Gastroesophageal sphincter (tissue), 4 donors: ENCODE data around the gene NAGPA. TPM values are rescaled to one million over a fixed set of nuclear protein-coding genes. Genes with fewer than 3 reads are reported as not detected.

Source experiments
- ATAC-seq: fragments of 150-250 bp; one replicate; pipeline ENCODE4 v1.9.1; 2016; ENCODE audit warnings: mild to moderate bottlenecking, moderate library complexity
- H3K27ac ChIP-seq, 4 donors: fragments of 200-600 bp; sonication (generic) in 3 of 4; 1 replicate in 3 of 4; 2 replicates in 1 of 4; pipeline ENCODE4 v1.5.1; 2016 to 2019
- H3K27me3 ChIP-seq: fragments of 200-600 bp; sonication (generic); one replicate; pipeline ENCODE4 v1.5.1; 2019
- H3K36me3 ChIP-seq, 2 donors: fragments of 200-600 bp; sonication (generic); one replicate each; pipeline ENCODE4 v1.5.1; 2019; ENCODE audit warnings: control low read depth in 1 of 2
- H3K4me1 ChIP-seq, 3 donors: fragments of 200-600 bp; sonication (generic); 1 replicate in 2 of 3; 2 replicates in 1 of 3; pipeline ENCODE4 v1.5.1; 2016 to 2019; ENCODE audit warnings: control low read depth in 2 of 3
- H3K4me3 ChIP-seq, 2 donors: fragments of 200-600 bp; sonication (generic); one replicate each; pipeline ENCODE4 v1.5.1; 2019; ENCODE audit warnings: mild to moderate bottlenecking in 1 of 2, moderate library complexity in 1 of 2
- H3K9me3 ChIP-seq, 3 donors: fragments of 200-600 bp; sonication (generic); one replicate each; pipeline ENCODE4 v1.5.1; 2017 to 2019; ENCODE audit warnings: control low read depth in 2 of 3
- EP300 ChIP-seq: sonication (generic); formaldehyde crosslinking; IDR thresholded peaks from one replicate; pipeline ENCODE4 v1.6.1; 2017; ENCODE audit warnings: antibody characterized with exemption, mild to moderate bottlenecking
- POLR2A ChIP-seq, 2 donors: fragments of 450-650 bp; IDR thresholded peaks; one replicate each; pipeline ENCODE4 v1.6.1; 2017; ENCODE audit warnings: antibody characterized with exemption in 2 of 2, mild to moderate bottlenecking in 2 of 2, moderate library complexity in 1 of 2
- POLR2AphosphoS5 ChIP-seq: sonication (generic); formaldehyde crosslinking; IDR thresholded peaks from one replicate; pipeline ENCODE4 v1.6.1; 2017; ENCODE audit warnings: antibody characterized with exemption
- WGBS, 2 donors: methylation state at CpG; one replicate each; pipeline ENCODE4 v1.1.5; 2018; ENCODE audit warnings: low coverage in 1 of 2; 5-methylcytosine and 5-hydroxymethylcytosine counted together
- total RNA-seq, 4 donors: library from RNA; depleted of rRNA; stranded (reverse); fragments of >200 nt; gene quantifications; one replicate each; pipeline ENCODE4 v1.1.0, GENCODE V29; 2016
- TF ChIP-seq, protein P1 (sequence below), 4 experiments: fragments of 200-600 bp in 2 of 4; fragments of 450-650 bp in 2 of 4; sonication (generic) in 1 of 4; IDR thresholded peaks; one replicate each; pipeline ENCODE4 v1.5.1; 2017 to 2019; ENCODE audit warnings: antibody characterized with exemption in 4 of 4, mild to moderate bottlenecking in 2 of 4, moderate library complexity in 2 of 4

Gene NAGPA
- total RNA-seq, 4 donors from 2014 or later, result 17.8 to 37.8 (median 27.7) TPM

DNA sequence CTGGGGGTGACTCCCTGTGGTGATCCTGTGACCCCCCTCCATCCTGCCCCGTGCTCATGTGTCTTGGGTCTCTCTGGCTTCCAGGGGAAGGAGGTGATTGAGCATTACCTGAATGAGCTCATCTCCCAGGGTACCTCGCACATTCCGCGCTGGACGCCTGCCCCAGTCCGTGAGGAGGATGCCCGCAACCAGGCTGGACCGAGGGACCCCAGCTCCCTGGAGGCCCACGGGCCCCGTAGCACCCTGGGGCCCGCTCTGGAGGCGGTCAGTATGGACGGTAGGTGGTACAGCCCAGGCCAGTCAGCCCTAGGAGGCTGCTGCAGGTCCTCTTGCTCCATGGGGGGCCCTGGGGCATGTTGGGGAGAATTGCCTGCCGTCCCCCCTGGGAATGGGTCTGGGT is 42.0 kb downstream of the NAGPA start:
- peaks cover 0 to 9% (median 0%) of the 10 kb centered on the region in 3 donors for H3K4me1 ChIP-seq
- H3K27me3 ChIP-seq, result peaks cover 58% of the 10 kb centered on the region
- TF ChIP-seq, protein P1, sequence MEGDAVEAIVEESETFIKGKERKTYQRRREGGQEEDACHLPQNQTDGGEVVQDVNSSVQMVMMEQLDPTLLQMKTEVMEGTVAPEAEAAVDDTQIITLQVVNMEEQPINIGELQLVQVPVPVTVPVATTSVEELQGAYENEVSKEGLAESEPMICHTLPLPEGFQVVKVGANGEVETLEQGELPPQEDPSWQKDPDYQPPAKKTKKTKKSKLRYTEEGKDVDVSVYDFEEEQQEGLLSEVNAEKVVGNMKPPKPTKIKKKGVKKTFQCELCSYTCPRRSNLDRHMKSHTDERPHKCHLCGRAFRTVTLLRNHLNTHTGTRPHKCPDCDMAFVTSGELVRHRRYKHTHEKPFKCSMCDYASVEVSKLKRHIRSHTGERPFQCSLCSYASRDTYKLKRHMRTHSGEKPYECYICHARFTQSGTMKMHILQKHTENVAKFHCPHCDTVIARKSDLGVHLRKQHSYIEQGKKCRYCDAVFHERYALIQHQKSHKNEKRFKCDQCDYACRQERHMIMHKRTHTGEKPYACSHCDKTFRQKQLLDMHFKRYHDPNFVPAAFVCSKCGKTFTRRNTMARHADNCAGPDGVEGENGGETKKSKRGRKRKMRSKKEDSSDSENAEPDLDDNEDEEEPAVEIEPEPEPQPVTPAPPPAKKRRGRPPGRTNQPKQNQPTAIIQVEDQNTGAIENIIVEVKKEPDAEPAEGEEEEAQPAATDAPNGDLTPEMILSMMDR (IDR thresholded peaks at IDR 0.05), result no peak
- no peak for TF ChIP-seq POLR2A (IDR thresholded peaks at IDR 0.05)
- TF ChIP-seq EP300, result no peak
- no peak for TF ChIP-seq POLR2AphosphoS5
- no peak overlapping the region for H3K27ac ChIP-seq
- no peak overlapping the region for H3K4me3 ChIP-seq
- peaks cover 0 to 4% of the 10 kb centered on the region in 2 donors for H3K36me3 ChIP-seq
- ATAC-seq, result no peak
- WGBS, 2 donors, result no CpG with 5 or more reads among the region's 14 CpGs
- H3K9me3 ChIP-seq, result peaks cover 0 to 5% (median 0%) of the 10 kb centered on the region in 3 donors

DNA sequence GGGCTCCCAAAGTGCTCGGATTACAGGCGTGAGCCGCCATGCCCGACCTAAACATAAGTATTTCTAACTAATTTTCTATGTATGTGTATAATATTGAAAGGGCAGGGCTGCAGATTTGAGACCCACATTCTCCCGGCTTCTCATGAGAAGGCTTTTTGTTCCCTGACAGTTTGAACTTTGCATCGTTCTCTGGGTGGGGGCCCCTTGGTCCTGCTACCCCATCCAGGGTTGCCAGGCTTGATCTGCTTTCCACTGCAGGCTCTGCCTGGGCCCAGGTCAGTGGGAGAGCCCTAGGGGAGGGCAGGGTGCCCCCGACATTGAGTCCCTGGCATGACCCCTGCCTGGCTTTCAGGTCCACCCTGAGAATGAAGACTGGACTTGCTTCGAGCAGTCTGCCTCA is 43.3 kb downstream of the NAGPA start:
- Histone ChIP-seq H3K4me3 (no peak overlapping the region), H3K36me3 (peaks cover 0 to 4% of the 10 kb centered on the region in 2 donors), H3K27ac (no peak overlapping the region), H3K4me1 (peaks cover 0 to 9% (median 0%) of the 10 kb centered on the region in 3 donors), H3K9me3 (peaks cover 0 to 13% (median 0%) of the 10 kb centered on the region in 3 donors), H3K27me3 (peaks cover 59% of the 10 kb centered on the region)
- TF ChIP-seq EP300 (no peak), POLR2AphosphoS5 (no peak), POLR2A (IDR thresholded peaks at IDR 0.05) (no peak)
- TF ChIP-seq, protein P1 (IDR thresholded peaks at IDR 0.05), result no peak
- ATAC-seq, result no peak
- WGBS, 2 donors, result 81 to 100% methylated on average over 1 to 6 of the region's 8 CpGs

DNA sequence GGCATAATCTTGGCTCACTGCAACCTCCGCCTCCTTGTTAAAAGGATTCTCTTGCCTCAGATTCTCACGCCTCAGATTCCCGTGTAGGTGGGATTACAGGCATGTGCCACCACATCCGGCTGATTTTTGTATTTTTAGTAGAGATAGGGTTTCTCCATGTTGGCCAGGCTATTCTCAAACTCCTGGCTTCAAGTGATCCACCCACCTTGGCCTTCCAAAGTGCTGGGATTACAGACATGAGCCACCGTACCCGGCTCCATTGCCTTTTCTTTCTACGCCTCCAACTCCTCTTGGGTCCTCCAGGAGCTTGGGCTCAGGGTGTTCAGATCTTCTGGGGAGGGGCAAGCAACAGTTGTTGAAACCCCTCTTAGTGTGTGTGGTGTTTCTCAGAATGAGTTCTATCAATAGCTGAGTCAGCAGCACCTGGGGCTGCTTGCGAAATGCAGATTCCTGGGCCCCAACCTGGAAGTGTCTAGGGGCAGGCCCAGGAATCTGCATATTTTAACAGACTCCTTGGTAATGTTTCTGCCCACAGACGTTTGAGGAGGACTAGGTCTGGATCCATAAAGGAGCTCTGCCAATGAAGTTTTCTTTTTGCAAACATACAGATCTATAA is 44.2 kb downstream of the NAGPA start:
- Histone ChIP-seq H3K27ac (no peak overlapping the region), H3K9me3 (peaks cover 0 to 16% (median 0%) of the 10 kb centered on the region in 3 donors), H3K27me3 (peaks cover 59% of the 10 kb centered on the region), H3K4me3 (no peak overlapping the region), H3K4me1 (peaks cover 0 to 9% (median 0%) of the 10 kb centered on the region in 3 donors), H3K36me3 (peaks cover 0 to 4% of the 10 kb centered on the region in 2 donors)
- no peak for ATAC-seq
- TF ChIP-seq, protein P1 (IDR thresholded peaks at IDR 0.05), result no peak
- no peak for TF ChIP-seq EP300
- no peak for TF ChIP-seq POLR2A (IDR thresholded peaks at IDR 0.05)
- no peak for TF ChIP-seq POLR2AphosphoS5
- 45 to 81% methylated on average over 1 to 9 of the region's 9 CpGs for WGBS, 2 donors

DNA sequence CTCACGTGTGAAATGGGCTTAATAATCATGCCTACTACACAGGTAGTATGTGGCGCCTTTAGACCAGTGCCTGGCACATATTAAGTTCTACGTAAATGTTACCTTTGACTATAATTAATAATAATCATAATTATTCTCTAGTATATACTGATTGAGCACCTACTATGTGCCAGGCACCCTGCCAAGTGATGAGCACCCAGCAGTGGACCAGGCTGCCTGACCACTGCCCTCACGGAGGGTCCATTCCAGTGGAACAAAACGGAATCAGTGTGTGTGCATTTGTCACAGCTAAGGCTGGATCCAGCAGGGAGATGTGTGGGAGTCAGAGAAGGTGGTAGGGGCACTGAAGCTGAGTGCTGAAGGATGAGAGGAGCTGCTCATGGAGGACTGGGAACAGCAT is 45.1 kb downstream of the NAGPA start:
- peaks cover 59% of the 10 kb centered on the region for H3K27me3 ChIP-seq
- peaks cover 0 to 4% of the 10 kb centered on the region in 2 donors for H3K36me3 ChIP-seq
- WGBS, 2 donors, result 77 to 86% methylated on average over 3 to 5 of the region's 5 CpGs
- H3K9me3 ChIP-seq, result peaks cover 0 to 20% (median 0%) of the 10 kb centered on the region in 3 donors
- TF ChIP-seq EP300 (no peak), POLR2AphosphoS5 (no peak), POLR2A (IDR thresholded peaks at IDR 0.05) (no peak)
- TF ChIP-seq, protein P1 (IDR thresholded peaks at IDR 0.05), result no peak
- ATAC-seq, result no peak
- no peak overlapping the region for H3K27ac ChIP-seq
- peaks cover 0 to 9% (median 0%) of the 10 kb centered on the region in 3 donors for H3K4me1 ChIP-seq
- no peak overlapping the region for H3K4me3 ChIP-seq
